Measurements from ENCODE around the gene KIF12. TPM values are rescaled to one million over a fixed set of nuclear protein-coding genes. Genes with fewer than 3 reads are reported as not detected.
"Not testable (repeated sequence)": the region's sequence is repeated elsewhere in the genome, so short reads cannot be mapped to it uniquely, and the experiment has no call there.

KIF12 gene
- total RNA-seq, 2 donors from 2014 or later = not detected

DNA sequence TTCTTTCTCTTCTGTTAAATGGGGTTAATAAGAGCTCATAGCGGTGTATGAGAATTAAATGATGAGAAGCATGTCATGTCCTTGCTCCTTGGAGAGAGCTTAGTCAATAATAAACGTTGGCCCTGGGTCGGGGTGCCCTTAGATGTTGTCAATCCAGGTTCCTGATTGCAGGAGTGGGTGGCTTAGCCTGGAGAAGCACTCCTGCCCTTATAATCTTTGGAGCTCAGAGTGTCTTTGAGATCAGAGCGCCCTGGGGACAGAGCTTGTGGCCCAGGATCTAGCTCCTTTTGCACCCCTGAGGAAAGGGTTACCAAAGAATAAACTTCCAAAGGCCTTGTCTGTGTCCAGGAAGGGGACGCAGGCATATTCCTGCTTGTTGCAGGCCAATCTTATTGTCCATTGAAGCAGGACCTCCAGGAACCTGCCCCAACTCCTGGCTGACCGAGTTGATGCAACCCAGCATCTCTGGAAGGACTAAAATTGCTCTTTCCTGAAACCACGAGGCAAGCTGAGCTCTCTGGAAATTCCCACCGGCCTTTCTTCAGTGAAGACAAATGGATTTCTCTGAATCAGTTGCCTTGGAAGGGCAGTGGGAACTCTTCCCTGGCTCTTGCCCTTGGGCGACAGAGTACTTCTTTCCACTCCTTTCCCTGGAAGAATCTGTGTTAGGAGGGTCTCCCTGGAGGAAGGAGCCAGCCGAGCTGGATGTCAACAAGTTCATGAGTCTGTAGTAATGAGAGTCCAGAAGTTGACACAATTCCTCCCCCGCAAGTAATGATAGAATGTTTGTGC is 14.6 kb downstream of the KIF12 start:
- no peak for DNase-seq (ENCODE audit: low spot score)

DNA sequence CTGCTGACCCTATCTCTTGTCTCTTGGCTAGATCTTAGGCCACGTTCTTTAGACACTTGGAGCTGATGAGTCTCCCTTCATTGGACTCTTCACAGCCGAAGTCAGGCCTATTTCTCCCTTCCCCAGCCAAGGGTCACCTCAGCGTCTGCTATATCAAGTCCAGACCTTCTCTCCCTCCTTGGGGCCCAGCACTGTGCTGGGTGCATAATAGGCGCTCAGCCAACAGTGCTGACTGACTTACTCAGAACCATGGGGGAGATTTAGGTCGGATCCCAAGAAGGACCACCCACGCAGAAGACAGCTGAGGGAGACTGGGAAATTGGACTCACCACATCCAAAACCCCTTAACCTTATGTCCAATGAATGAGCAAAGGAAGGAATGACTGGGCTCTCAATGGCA is 15.4 kb downstream of the KIF12 start:
- no peaks in the 10 kb centered on the region for H3K36me3 ChIP-seq
- H3K4me1 ChIP-seq = no peaks in the 10 kb centered on the region
- no peak overlapping the region for H3K27ac ChIP-seq
- no peak overlapping the region for H3K4me3 ChIP-seq
- H3K9me3 ChIP-seq = no peaks in the 10 kb centered on the region
- no peak for DNase-seq (ENCODE audit: low spot score)
- no peaks in the 10 kb centered on the region for H3K27me3 ChIP-seq
- TF ChIP-seq, protein P1, sequence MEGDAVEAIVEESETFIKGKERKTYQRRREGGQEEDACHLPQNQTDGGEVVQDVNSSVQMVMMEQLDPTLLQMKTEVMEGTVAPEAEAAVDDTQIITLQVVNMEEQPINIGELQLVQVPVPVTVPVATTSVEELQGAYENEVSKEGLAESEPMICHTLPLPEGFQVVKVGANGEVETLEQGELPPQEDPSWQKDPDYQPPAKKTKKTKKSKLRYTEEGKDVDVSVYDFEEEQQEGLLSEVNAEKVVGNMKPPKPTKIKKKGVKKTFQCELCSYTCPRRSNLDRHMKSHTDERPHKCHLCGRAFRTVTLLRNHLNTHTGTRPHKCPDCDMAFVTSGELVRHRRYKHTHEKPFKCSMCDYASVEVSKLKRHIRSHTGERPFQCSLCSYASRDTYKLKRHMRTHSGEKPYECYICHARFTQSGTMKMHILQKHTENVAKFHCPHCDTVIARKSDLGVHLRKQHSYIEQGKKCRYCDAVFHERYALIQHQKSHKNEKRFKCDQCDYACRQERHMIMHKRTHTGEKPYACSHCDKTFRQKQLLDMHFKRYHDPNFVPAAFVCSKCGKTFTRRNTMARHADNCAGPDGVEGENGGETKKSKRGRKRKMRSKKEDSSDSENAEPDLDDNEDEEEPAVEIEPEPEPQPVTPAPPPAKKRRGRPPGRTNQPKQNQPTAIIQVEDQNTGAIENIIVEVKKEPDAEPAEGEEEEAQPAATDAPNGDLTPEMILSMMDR (IDR thresholded peaks at IDR 0.05) = no peak

More for the DNA sequence above, 14.6 kb downstream of the KIF12 start:
- Histone ChIP-seq H3K36me3 (no peaks in the 10 kb centered on the region), H3K4me1 (no peaks in the 10 kb centered on the region), H3K9me3 (no peaks in the 10 kb centered on the region), H3K27me3 (no peaks in the 10 kb centered on the region), H3K27ac (no peak overlapping the region), H3K4me3 (no peak overlapping the region)
- TF ChIP-seq, protein P1 (IDR thresholded peaks at IDR 0.05) = no peak

DNA sequence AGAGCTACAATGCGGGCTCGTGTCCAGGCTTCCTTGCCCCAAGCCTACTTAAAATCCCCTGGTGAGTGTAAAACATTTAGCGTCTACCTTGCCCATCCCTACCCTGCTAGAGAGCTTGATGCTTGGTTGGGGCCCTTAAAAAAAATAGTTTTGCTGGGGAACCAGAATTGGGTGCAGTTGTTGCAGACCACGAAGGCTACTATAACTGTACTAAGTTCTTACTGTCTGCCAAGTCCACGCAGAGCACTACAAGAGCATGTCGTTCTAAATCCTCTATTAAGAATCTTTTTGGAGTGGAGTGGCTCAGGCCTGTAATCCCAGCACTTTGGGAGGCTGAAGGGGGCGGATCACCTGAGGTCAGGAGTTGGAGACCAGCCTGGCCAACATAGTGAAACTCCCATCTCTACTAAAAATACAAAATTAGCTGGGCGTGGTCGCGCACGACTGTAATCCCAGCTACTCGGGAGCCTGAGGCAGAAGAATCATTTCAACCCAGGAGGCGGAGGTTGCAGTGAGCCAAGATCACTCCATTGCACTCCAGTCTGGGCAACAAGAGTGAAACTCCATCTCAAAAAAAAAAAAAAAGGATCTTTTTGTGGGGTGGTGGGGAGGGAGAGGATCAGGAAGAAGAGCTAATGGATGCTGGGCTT is 16.2 kb downstream of the KIF12 start:
- not testable (repeated sequence) for H3K4me3 ChIP-seq; H3K9me3 ChIP-seq; H3K4me1 ChIP-seq; H3K27me3 ChIP-seq; DNase-seq (ENCODE audit: low spot score); H3K36me3 ChIP-seq; H3K27ac ChIP-seq
- TF ChIP-seq, protein P1 (IDR thresholded peaks at IDR 0.05) = peak in 1 of 2 donors; percentile 39

DNA sequence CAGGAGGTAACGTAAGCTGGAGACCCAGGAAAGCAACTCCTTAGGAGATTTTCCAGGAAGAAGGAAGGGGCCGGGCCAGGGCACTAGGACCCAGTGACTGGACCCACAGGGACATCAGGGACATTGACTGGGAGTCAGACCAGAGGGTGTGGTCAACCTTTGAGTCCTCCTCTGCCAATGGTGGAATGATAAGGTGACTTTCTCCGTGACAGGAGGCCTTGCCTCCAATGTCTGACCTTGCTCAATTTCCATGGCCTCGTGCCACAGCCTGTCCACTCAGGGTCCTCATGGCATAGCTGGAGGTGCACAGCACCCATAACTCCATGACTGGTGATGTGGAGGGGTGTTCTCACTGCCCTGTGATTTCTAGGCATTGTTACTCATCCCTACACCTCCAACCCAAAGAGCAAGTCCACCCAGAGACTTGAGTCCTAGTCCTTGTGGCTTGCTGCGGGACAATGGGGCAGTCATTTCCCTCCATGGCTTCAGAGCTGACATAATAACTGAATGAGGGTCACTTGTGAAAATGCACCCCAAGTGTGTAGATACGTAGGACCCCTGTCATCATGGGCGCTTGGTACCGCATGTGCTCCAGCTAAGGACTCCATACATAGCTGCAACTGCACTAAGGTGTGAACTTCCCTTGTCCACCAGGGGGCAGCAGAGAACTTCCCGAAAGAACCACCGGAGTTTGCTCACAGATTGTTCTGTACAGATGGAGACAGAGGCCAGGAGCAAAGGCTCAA is 16.9 kb downstream of the KIF12 start:
- no peak overlapping the region for H3K4me3 ChIP-seq
- no peaks in the 10 kb centered on the region for H3K27me3 ChIP-seq
- no peaks in the 10 kb centered on the region for H3K36me3 ChIP-seq
- H3K9me3 ChIP-seq = no peaks in the 10 kb centered on the region
- TF ChIP-seq, protein P1 (IDR thresholded peaks at IDR 0.05) = peak; percentile 65 to 95
- H3K27ac ChIP-seq = no peak overlapping the region
- H3K4me1 ChIP-seq = no peaks in the 10 kb centered on the region
- peak; percentile 95 for DNase-seq (ENCODE audit: low spot score)

DNA sequence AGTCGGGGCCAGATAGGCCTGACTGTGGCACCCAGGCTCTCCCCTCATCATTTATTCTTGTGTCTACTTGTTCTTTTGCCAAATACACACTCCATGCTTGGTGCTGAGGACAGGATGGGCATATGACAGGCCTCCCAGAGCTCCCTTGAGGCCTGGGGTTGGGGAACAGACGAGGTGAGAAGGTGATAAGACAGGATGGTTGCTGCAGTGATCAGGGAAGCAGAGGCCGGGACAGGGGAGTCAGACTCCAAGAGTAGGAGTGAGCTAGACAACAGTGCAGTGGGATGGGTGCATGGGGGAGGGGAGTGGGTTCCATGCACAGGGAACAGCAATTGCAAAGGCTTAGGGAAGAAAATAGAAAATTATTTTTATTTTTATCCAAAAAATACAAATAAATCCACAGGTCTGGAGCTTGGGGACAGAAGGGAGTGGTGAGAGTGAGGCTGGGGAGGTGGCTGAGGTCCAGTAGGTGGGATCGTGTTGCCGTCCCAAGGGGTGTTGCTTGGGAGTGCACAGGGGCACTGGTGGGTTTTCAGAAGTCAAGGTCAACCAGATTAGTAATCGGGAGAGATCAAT is 17.6 kb downstream of the KIF12 start:
- no peak overlapping the region for H3K4me3 ChIP-seq
- no peaks in the 10 kb centered on the region for H3K27me3 ChIP-seq
- H3K4me1 ChIP-seq = no peaks in the 10 kb centered on the region
- TF ChIP-seq, protein P1 (IDR thresholded peaks at IDR 0.05) = no peak
- DNase-seq (ENCODE audit: low spot score) = no peak
- H3K27ac ChIP-seq = no peak overlapping the region
- H3K36me3 ChIP-seq = no peaks in the 10 kb centered on the region
- no peaks in the 10 kb centered on the region for H3K9me3 ChIP-seq

All from right atrium auricular region (tissue), 2 donors.